WTC11 (cell line): ENCODE results near the gene CDH13. TPM values are rescaled to one million over a fixed set of nuclear protein-coding genes. Genes with fewer than 3 reads are reported as not detected.

ENCODE experiments used
- ATAC-seq: fragments of 200-7000 bp; cut with Tn5 transposase; 2 replicates; pipeline ENCODE4 v1.10.0; 2021; ENCODE audit warnings: mild to moderate bottlenecking, moderate library complexity
- CTCF ChIA-PET: fragments of 300-600 bp; sonication (Branson Sonifier 250); formaldehyde crosslinking; loops from one replicate; lab custom pipeline; 2021; ENCODE audit warnings: antibody characterized with exemption; lab: Charles Lee
- POLR2A ChIA-PET: fragments of 350-600 bp; sonication (Branson Sonifier 250); formaldehyde crosslinking; loops from one replicate; lab custom pipeline; 2021; ENCODE audit warnings: antibody characterized with exemption; lab: Charles Lee
- DNase-seq: peaks from one replicate; pipeline ENCODE4 v3.0.0; 2021; ENCODE audit warnings: low spot score
- H3K27ac Mint-ChIP-seq: 2 replicates; pipeline ENCODE4 v1.8.0; 2021; ENCODE audit warnings: mixed read lengths
- H3K27me3 Mint-ChIP-seq: 2 replicates; pipeline ENCODE4 v1.8.0; 2021; ENCODE audit warnings: low read depth, mild to moderate bottlenecking, moderate library complexity, mixed read lengths
- H3K36me3 Mint-ChIP-seq: 2 replicates; pipeline ENCODE4 v1.8.0; 2021; ENCODE audit warnings: mixed read lengths
- H3K4me1 Mint-ChIP-seq: 2 replicates; pipeline ENCODE4 v1.8.0; 2022; ENCODE audit warnings: mixed read lengths
- H3K4me3 Mint-ChIP-seq: 2 replicates; pipeline ENCODE4 v1.8.0; 2021; ENCODE audit warnings: mild to moderate bottlenecking, moderate library complexity, mixed read lengths
- H3K9me3 Mint-ChIP-seq: 2 replicates; pipeline ENCODE4 v1.8.0; 2021; ENCODE audit warnings: mixed read lengths
- ARID4B ChIP-seq: sonication (generic); formaldehyde crosslinking; IDR thresholded peaks from 2 replicates; pipeline ENCODE4 v1.8.0; 2023; ENCODE audit warnings: missing genetic modification reagents, mild to moderate bottlenecking, borderline replicate concordance
- ATF1 ChIP-seq: sonication (generic); formaldehyde crosslinking; IDR thresholded peaks from 2 replicates; pipeline ENCODE4 v1.8.1; 2023; ENCODE audit warnings: mild to moderate bottlenecking, moderate library complexity, missing genetic modification reagents
- ATF6 ChIP-seq: sonication (generic); formaldehyde crosslinking; IDR thresholded peaks from 2 replicates; pipeline ENCODE4 v1.8.1; 2023; ENCODE audit warnings: mild to moderate bottlenecking, missing genetic modification reagents
- FOXJ3 ChIP-seq: sonication (generic); formaldehyde crosslinking; IDR thresholded peaks from 2 replicates; pipeline ENCODE4 v1.9.0; 2021; ENCODE audit warnings: missing genetic modification reagents, mild to moderate bottlenecking, borderline replicate concordance
- GRHL2 ChIP-seq: fragments of 250-450 bp; sonication (Bioruptor Pico); IDR thresholded peaks from 2 replicates; pipeline ENCODE4 v1.8.0; 2022; ENCODE audit warnings: mild to moderate bottlenecking, moderate library complexity; ENCODE audit not compliant: insufficient replicate concordance, severe bottlenecking
- PRRX2 ChIP-seq: fragments of 250-450 bp; sonication (Bioruptor Pico); IDR thresholded peaks from 2 replicates; pipeline ENCODE4 v1.8.0; 2021; ENCODE audit warnings: mild to moderate bottlenecking
- TCF7 ChIP-seq: sonication (generic); formaldehyde crosslinking; IDR thresholded peaks from 2 replicates; pipeline ENCODE4 v1.8.0; 2022; ENCODE audit warnings: mild to moderate bottlenecking, low read depth, missing genetic modification reagents, moderate library complexity
- ZBTB43 ChIP-seq: sonication (generic); formaldehyde crosslinking; IDR thresholded peaks from 2 replicates; pipeline ENCODE4 v1.8.1; 2023; ENCODE audit warnings: mild to moderate bottlenecking, missing genetic modification reagents
- ZNF219 ChIP-seq: sonication (generic); formaldehyde crosslinking; IDR thresholded peaks from 2 replicates; pipeline ENCODE4 v1.8.0; 2023; ENCODE audit warnings: missing genetic modification reagents, mild to moderate bottlenecking, borderline replicate concordance
- ZNF532 ChIP-seq: fragments of 250-450 bp; sonication (Bioruptor Pico); IDR thresholded peaks from 2 replicates; pipeline ENCODE4 v1.9.0; 2021; ENCODE audit warnings: mild to moderate bottlenecking, borderline replicate concordance
- total RNA-seq: library from RNA; stranded (reverse); gene quantifications from 3 replicates; pipeline ENCODE4 v1.2.3, GENCODE V29; 2021
- TF ChIP-seq, protein P1 (sequence below): sonication (generic); formaldehyde crosslinking; IDR thresholded peaks from 2 replicates; pipeline ENCODE4 v1.8.1; 2023; ENCODE audit warnings: mild to moderate bottlenecking, missing genetic modification reagents, borderline replicate concordance

The CDH13 gene
- total RNA-seq, 1 experiment from 2014 or later = 0.81 TPM

GRCh38 chr16:82587289-82587688, 39.5 kb upstream of the CDH13 start (continued):
- TF ChIP-seq ZNF532 = no peak
- TF ChIP-seq FOXJ3 (CRISPR knock-in tag) = no peak
- TF ChIP-seq, protein P1, sequence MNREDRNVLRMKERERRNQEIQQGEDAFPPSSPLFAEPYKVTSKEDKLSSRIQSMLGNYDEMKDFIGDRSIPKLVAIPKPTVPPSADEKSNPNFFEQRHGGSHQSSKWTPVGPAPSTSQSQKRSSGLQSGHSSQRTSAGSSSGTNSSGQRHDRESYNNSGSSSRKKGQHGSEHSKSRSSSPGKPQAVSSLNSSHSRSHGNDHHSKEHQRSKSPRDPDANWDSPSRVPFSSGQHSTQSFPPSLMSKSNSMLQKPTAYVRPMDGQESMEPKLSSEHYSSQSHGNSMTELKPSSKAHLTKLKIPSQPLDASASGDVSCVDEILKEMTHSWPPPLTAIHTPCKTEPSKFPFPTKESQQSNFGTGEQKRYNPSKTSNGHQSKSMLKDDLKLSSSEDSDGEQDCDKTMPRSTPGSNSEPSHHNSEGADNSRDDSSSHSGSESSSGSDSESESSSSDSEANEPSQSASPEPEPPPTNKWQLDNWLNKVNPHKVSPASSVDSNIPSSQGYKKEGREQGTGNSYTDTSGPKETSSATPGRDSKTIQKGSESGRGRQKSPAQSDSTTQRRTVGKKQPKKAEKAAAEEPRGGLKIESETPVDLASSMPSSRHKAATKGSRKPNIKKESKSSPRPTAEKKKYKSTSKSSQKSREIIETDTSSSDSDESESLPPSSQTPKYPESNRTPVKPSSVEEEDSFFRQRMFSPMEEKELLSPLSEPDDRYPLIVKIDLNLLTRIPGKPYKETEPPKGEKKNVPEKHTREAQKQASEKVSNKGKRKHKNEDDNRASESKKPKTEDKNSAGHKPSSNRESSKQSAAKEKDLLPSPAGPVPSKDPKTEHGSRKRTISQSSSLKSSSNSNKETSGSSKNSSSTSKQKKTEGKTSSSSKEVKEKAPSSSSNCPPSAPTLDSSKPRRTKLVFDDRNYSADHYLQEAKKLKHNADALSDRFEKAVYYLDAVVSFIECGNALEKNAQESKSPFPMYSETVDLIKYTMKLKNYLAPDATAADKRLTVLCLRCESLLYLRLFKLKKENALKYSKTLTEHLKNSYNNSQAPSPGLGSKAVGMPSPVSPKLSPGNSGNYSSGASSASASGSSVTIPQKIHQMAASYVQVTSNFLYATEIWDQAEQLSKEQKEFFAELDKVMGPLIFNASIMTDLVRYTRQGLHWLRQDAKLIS = no peak
- no peak for TF ChIP-seq ARID4B (CRISPR knock-in tag)
- no peak for TF ChIP-seq ZBTB43 (CRISPR knock-in tag)
- TF ChIP-seq ATF6 (CRISPR knock-in tag) = no peak
- TF ChIP-seq TCF7 (CRISPR knock-in tag) = no peak
- no peak for TF ChIP-seq GRHL2 (CRISPR knock-in tag)
- no peak for TF ChIP-seq ZNF219 (CRISPR knock-in tag)

GRCh38 chr16:82589407-82589806, 37.4 kb upstream of the CDH13 start:
- ChIA-PET POLR2A (no interaction called here), CTCF (no interaction called here)
- ATAC-seq (no peak), DNase-seq (no peak)
- TF ChIP-seq ATF1 = no peak
- TF ChIP-seq PRRX2 (CRISPR knock-in tag) = no peak
- Mint-ChIP-seq H3K36me3 (0 out of 2 replicates have a peak, but pooled peaks cover 2% of the 10 kb centered on the region), H3K27me3 (no peaks in the 10 kb centered on the region), H3K9me3 (peaks cover 5% of the 10 kb centered on the region), H3K27ac (no peak overlapping the region), H3K4me3 (no peak overlapping the region), H3K4me1 (peaks cover 6% of the 10 kb centered on the region; the same call in 1 of the 2 replicates)
